ENCODE results near the gene TTC34.
"Not testable (repeated sequence)": the region's sequence is repeated elsewhere in the genome, so short reads cannot be mapped to it uniquely, and the experiment has no call there.

- TF ChIP-seq POLR2A (IDR thresholded peaks at IDR 0.05; ENCODE audit: low read length); GATA1 (IDR thresholded peaks at IDR 0.05; ENCODE audit: low read depth, low read length): not testable (repeated sequence)
Measured at GRCh38 chr1:2652926-2653571, 148.4 kb downstream of the TTC34 start.
